Measurements from ENCODE around the gene LMBR1. TPM values are rescaled to one million over a fixed set of nuclear protein-coding genes. Genes with fewer than 3 reads are reported as not detected.
"Not testable (repeated sequence)": the region's sequence is repeated elsewhere in the genome, so short reads cannot be mapped to it uniquely, and the experiment has no call there.

The LMBR1 gene
- total and polyA plus RNA-seq, 2 donors (not counting 3 experiments of a cell fraction or from before 2014, with no cell fraction given) = 14.0 to 72.9 TPM

DNA sequence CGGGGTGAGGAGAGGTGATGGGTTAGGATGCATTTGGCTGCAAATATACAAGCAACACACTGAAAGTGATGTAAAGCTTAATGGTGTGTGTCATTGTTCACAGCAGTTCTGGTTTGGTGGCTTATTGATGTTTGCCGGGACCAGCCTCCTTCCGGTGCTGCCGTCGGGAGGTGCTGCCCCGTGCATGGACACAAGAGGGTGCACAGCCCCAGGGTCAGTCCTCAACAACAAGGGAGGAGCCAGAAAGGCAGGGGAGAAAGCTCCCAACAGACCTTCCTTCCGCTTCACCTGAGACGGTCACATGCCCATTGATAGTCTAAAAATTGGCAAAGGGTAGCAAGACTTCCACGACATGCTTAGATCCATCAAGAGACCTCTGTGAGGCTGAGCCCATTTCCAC, 242.9 kb downstream of the LMBR1 start:
- Histone ChIP-seq H3K27me3 (ENCODE audit: control insufficient read depth in 2 of 2, insufficient read depth in 2 of 2, low read length in 2 of 2) (peaks cover 2 to 6% of the 10 kb centered on the region in 2 experiments), H3K4me1 (ENCODE audit: control insufficient read depth, extremely low read depth, insufficient read depth, low read length) (no peaks in the 10 kb centered on the region), H3K27ac (ENCODE audit: insufficient read depth, low read depth, low read length) (no peak overlapping the region), H3K4me3 (replicated peaks in 1 of 3; ENCODE audit: insufficient read depth in 1 of 3, low read depth in 1 of 3, low read length in 3 of 3) (no peak overlapping the region), H3K79me2 (ENCODE audit: control insufficient read depth, insufficient read depth, low read length) (no peaks in the 10 kb centered on the region), H2AFZ (ENCODE audit: low read depth, low read length) (no peak overlapping the region), H3K9me1 (replicated peaks; ENCODE audit: control insufficient read depth, extremely low read depth, insufficient read depth, low read length) (no peaks in the 10 kb centered on the region), H3K9ac (replicated peaks; ENCODE audit: extremely low read depth, insufficient read depth, low read length) (no peak overlapping the region), H3K36me3 (ENCODE audit: control insufficient read depth in 2 of 2, extremely low read depth in 1 of 2, insufficient read depth in 2 of 2, low read length in 2 of 2) (no peaks in the 10 kb centered on the region), H3K9me3 (replicated peaks; ENCODE audit: control insufficient read depth, insufficient read depth, low read length) (no peaks in the 10 kb centered on the region), H3K4me2 (ENCODE audit: insufficient read depth, low read length) (no peak overlapping the region), H4K20me1 (replicated peaks; ENCODE audit: control insufficient read depth, extremely low read depth, insufficient read depth, low read length) (no peaks in the 10 kb centered on the region)
- BruUV-seq (replicated peaks) = no TSS peak
- FAIRE-seq = peak; percentile 21
- dilution Hi-C loops (cut with MboI; ENCODE audit: extremely low pct_ligation_motif_present, low sequenced_read_pairs) (no loop called here), intact Hi-C loops (cut with micrococcal nuclease) (loop anchor here (2.0 kb wide), 2 partner anchors 115 to 167 kb away; no protein-coding TSS in a partner anchor)
- CTCF ChIA-PET = interaction anchor here (0.5 to 0.9 kb wide), 2 partner anchors 114 to 689 kb away, joined by 3 to 6 read pairs; no protein-coding TSS in a partner anchor
- POLR2A ChIA-PET = no interaction called here
- DNase-seq (ENCODE audit: low read depth, low spot score) = no peak
- TF ChIP-seq JUN (IDR thresholded peaks at IDR 0.05; ENCODE audit: borderline replicate concordance, insufficient read depth, insufficient read length, low read depth) = no peak
- TF ChIP-seq, protein P1, sequence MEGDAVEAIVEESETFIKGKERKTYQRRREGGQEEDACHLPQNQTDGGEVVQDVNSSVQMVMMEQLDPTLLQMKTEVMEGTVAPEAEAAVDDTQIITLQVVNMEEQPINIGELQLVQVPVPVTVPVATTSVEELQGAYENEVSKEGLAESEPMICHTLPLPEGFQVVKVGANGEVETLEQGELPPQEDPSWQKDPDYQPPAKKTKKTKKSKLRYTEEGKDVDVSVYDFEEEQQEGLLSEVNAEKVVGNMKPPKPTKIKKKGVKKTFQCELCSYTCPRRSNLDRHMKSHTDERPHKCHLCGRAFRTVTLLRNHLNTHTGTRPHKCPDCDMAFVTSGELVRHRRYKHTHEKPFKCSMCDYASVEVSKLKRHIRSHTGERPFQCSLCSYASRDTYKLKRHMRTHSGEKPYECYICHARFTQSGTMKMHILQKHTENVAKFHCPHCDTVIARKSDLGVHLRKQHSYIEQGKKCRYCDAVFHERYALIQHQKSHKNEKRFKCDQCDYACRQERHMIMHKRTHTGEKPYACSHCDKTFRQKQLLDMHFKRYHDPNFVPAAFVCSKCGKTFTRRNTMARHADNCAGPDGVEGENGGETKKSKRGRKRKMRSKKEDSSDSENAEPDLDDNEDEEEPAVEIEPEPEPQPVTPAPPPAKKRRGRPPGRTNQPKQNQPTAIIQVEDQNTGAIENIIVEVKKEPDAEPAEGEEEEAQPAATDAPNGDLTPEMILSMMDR (IDR thresholded peaks at IDR 0.05; ENCODE audit: extremely low read depth in 1 of 2, insufficient read depth in 1 of 2, low read depth in 1 of 2, low read length in 2 of 2) = peak; percentile 16 to 28

DNA sequence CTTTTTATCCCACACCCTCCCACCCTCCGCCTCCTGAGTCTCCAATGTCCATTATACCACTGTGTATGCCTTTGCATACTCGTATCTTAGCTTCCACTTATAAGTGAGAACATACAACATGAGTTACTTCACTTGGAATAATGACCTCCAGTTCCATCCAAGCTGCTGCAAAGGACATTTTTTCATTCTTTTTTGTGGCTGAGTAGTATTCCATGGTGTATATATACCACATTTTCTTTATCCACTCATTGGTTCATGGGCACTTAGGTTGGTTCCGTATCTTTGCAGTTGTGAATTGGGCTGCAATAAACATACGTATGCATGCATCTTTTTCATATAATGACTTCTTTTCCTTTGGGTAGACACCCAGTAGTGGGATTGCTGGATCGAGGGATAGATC, 245.7 kb downstream of the LMBR1 start:
- H3K36me3 ChIP-seq (ENCODE audit: control insufficient read depth in 2 of 2, extremely low read depth in 1 of 2, insufficient read depth in 2 of 2, low read length in 2 of 2); H4K20me1 ChIP-seq (replicated peaks; ENCODE audit: control insufficient read depth, extremely low read depth, insufficient read depth, low read length); H3K9me3 ChIP-seq (replicated peaks; ENCODE audit: control insufficient read depth, insufficient read depth, low read length); BruUV-seq (replicated peaks); H3K4me2 ChIP-seq (ENCODE audit: insufficient read depth, low read length); H2AFZ ChIP-seq (ENCODE audit: low read depth, low read length); H3K4me1 ChIP-seq (ENCODE audit: control insufficient read depth, extremely low read depth, insufficient read depth, low read length); dilution Hi-C loops (cut with MboI; ENCODE audit: extremely low pct_ligation_motif_present, low sequenced_read_pairs); H3K9ac ChIP-seq (replicated peaks; ENCODE audit: extremely low read depth, insufficient read depth, low read length); POLR2A ChIA-PET; H3K9me1 ChIP-seq (replicated peaks; ENCODE audit: control insufficient read depth, extremely low read depth, insufficient read depth, low read length); FAIRE-seq; H3K4me3 ChIP-seq (replicated peaks in 1 of 3; ENCODE audit: insufficient read depth in 1 of 3, low read depth in 1 of 3, low read length in 3 of 3); H3K27ac ChIP-seq (ENCODE audit: insufficient read depth, low read depth, low read length); CTCF ChIA-PET; H3K79me2 ChIP-seq (ENCODE audit: control insufficient read depth, insufficient read depth, low read length); H3K27me3 ChIP-seq (ENCODE audit: control insufficient read depth in 2 of 2, insufficient read depth in 2 of 2, low read length in 2 of 2); DNase-seq (ENCODE audit: low read depth, low spot score): not testable (repeated sequence)
- intact Hi-C loops (cut with micrococcal nuclease) = loop anchor here (10.0 kb wide), 1 partner anchor 763 kb away; no protein-coding TSS in a partner anchor

Measured in endothelial cell of umbilical vein (primary cell).